HepG2 (cell line): Measurements from ENCODE around the gene MYPN. TPM values are rescaled to one million over a fixed set of nuclear protein-coding genes. Genes with fewer than 3 reads are reported as not detected.

Experiments
- ATAC-seq: fragments of 200-7000 bp; cut with Tn5 transposase; 3 replicates; pipeline ENCODE4 v1.9.1; 2020; ENCODE audit warnings: mild to moderate bottlenecking, moderate library complexity
- BruUV-seq: library from RNA; stranded (reverse); fragments of 400-500 nt; replicated peaks from 2 replicates; lab custom pipeline; 2021; lab: Mats Ljungman, UMichigan
- CTCF ChIA-PET: fragments of 300-600 bp; formaldehyde crosslinking; extraction: SDS; loops from one replicate; lab custom pipeline; 2021; ENCODE audit warnings: low total read pairs, inconsistent platforms, low intra/inter-chr PET ratio; lab: Yijun Ruan, JAX
- POLR2A ChIA-PET: fragments of 350-600 bp; sonication (Branson Sonifier 250); formaldehyde crosslinking; loops from one replicate; lab custom pipeline; 2020; ENCODE audit warnings: antibody characterized with exemption, inconsistent platforms; lab: Yijun Ruan, JAX
- DNase-seq: peaks from one replicate; pipeline ENCODE4 v3.0.0-alpha.2; 2015; ENCODE audit warnings: low spot score
- FAIRE-seq: peaks from 3 replicates; lab custom pipeline; 2011; peaks lifted over from hg19 to GRCh38; lab: Jason Lieb, UNC
- H2AFZ ChIP-seq: one replicate; pipeline ENCODE4 v1.6.1; 2011; ENCODE audit warnings: low read length, inconsistent platforms
- H3K27ac ChIP-seq: fragments of 300-600 bp; 3 replicates; pipeline ENCODE4 v1.8.0; 2011; ENCODE audit warnings: mixed run types, mild to moderate bottlenecking, mixed read lengths, low read length, inconsistent platforms; ENCODE audit not compliant: insufficient read depth; ENCODE audit errors: extremely low read length
- H3K27me3 ChIP-seq, 2 experiments: fragments of 200-600 bp in 1 of 2; 2 replicates in 1 of 2; 3 replicates in 1 of 2; pipeline versions ENCODE4 v1.6.0 to v1.8.0; 2011; ENCODE audit warnings: low read length in 2 of 2, mild to moderate bottlenecking in 2 of 2, moderate library complexity in 2 of 2, inconsistent platforms in 1 of 2; ENCODE audit not compliant: insufficient read depth in 2 of 2, control insufficient read depth in 1 of 2
- H3K36me3 ChIP-seq, 2 experiments: fragments of 200-600 bp in 1 of 2; replicated peaks in 1 of 2; 2 replicates in 1 of 2; 3 replicates in 1 of 2; pipeline versions ENCODE4 v1.5.1 to v1.8.0; 2011; ENCODE audit warnings: low read length in 2 of 2, inconsistent platforms in 1 of 2; ENCODE audit not compliant: insufficient read depth in 2 of 2, control insufficient read depth in 1 of 2
- H3K4me1 ChIP-seq: 2 replicates; pipeline ENCODE4 v1.5.1; 2012; ENCODE audit warnings: low read length, inconsistent platforms; ENCODE audit not compliant: insufficient read depth
- H3K4me2 ChIP-seq: 2 replicates; pipeline ENCODE4 v1.6.0; 2011; ENCODE audit warnings: low read depth, low read length, inconsistent platforms
- H3K4me3 ChIP-seq, 3 experiments: fragments of 200-600 bp in 1 of 3; sonication (generic), shearing (Covaris generic) in 1 of 3; replicated peaks in 1 of 3; 2 replicates each; pipeline ENCODE4 v1.5.1; 2011 to 2016; ENCODE audit warnings: low read length in 3 of 3, inconsistent platforms in 2 of 3, low read depth in 2 of 3, mild to moderate bottlenecking in 2 of 3, control low read depth in 1 of 3, mixed read lengths in 1 of 3; ENCODE audit not compliant: insufficient read depth in 1 of 3
- H3K79me2 ChIP-seq: one replicate; pipeline ENCODE4 v1.6.1; 2011; ENCODE audit warnings: low read length, inconsistent platforms; ENCODE audit not compliant: insufficient read depth
- H3K9ac ChIP-seq: 2 replicates; pipeline ENCODE4 v1.6.0; 2011; ENCODE audit warnings: mild to moderate bottlenecking, low read depth, low read length, inconsistent platforms; ENCODE audit not compliant: insufficient read depth
- H3K9me3 ChIP-seq: 2 replicates; pipeline ENCODE4 v1.5.1; 2012; ENCODE audit warnings: mild to moderate bottlenecking, low read length
- H4K20me1 ChIP-seq: 2 replicates; pipeline ENCODE4 v1.6.0; 2011; ENCODE audit warnings: inconsistent platforms, mild to moderate bottlenecking, low read length, moderate library complexity; ENCODE audit not compliant: insufficient read depth
- CTCF ChIP-seq: sonication (generic); formaldehyde crosslinking; IDR thresholded peaks from 2 replicates; pipeline ENCODE4 v1.5.0; 2020; ENCODE audit warnings: mild to moderate bottlenecking, missing genetic modification reagents, moderate library complexity
- PTBP1 ChIP-seq: fragments of 200-400 bp; formaldehyde crosslinking; IDR thresholded peaks from 2 replicates; pipeline ENCODE4 v1.6.1; 2018; ENCODE audit warnings: low read length, low read depth; ENCODE audit not compliant: poor library complexity, severe bottlenecking
- STAG1 ChIP-seq: sonication (generic); formaldehyde crosslinking; IDR thresholded peaks from 2 replicates; pipeline ENCODE4 v1.4.0; 2020; ENCODE audit warnings: missing genetic modification reagents
- TEAD2 ChIP-seq: sonication (generic); formaldehyde crosslinking; IDR thresholded peaks from 2 replicates; pipeline ENCODE4 v1.9.0; 2021; ENCODE audit warnings: missing genetic modification reagents
- ZNF503 ChIP-seq: sonication (generic); formaldehyde crosslinking; IDR thresholded peaks from 2 replicates; pipeline ENCODE4 v1.4.0; 2020; ENCODE audit warnings: missing genetic modification reagents
- ZNF781 ChIP-seq: sonication (generic); formaldehyde crosslinking; IDR thresholded peaks from 2 replicates; pipeline ENCODE4 v1.5.1; 2020; ENCODE audit warnings: borderline replicate concordance, mild to moderate bottlenecking, missing genetic modification reagents; ENCODE audit errors: not compliant biosample characterization
- WGBS: methylation state at CpG from one replicate; pipeline ENCODE4 v1.1.6; 2017; ENCODE audit warnings: low lambda C conversion rate; 5-methylcytosine and 5-hydroxymethylcytosine counted together
- in situ Hi-C: cut with HindIII; loops from 2 replicates; pipeline ENCODE4 v1.10.0; 2017; ENCODE audit warnings: low pct_unique_long_range_greater_than_20kb; ENCODE audit not compliant: extremely low pct_ligation_motif_present
- intact Hi-C: fragments of 100-400 bp; cut with micrococcal nuclease; formaldehyde crosslinking; loops from one replicate; pipeline ENCODE4 v1.10.0; 2022; ENCODE audit not compliant: unreplicated experiment
- polyA plus RNA-seq, 8 experiments: library from polyadenylated mRNA; depleted of rRNA in 3 of 8; stranded (reverse) in 7 of 8; unstranded in 1 of 8; fragments of >200 nt; fragmentation: Illumina TruSeq in 4 of 8; extraction: Trizol in 4 of 8; gene quantifications; 2 replicates each; pipeline versions ENCODE4 v1.2.1 to v1.2.3, GENCODE V29; 2011 to 2016; ENCODE audit warnings: low read depth in 4 of 8, missing spikeins in 1 of 8, mixed read lengths in 1 of 8; ENCODE audit not compliant: insufficient read depth in 1 of 8
- total RNA-seq, 5 experiments: library from RNA; depleted of rRNA; stranded (reverse); fragments of >200 nt; fragmentation: Illumina TruSeq; extraction: Trizol; gene quantifications; 2 replicates each; pipeline ENCODE4 v1.2.3, GENCODE V29; 2016; ENCODE audit warnings: low read depth in 1 of 5

The MYPN gene
- total and polyA plus RNA-seq, 2 of the 13 experiments (the other 11 are each of a cell fraction or from before 2014, with no cell fraction given): not detected

GRCh38 chr10:68211669-68212068, 102.4 kb downstream of the MYPN start (continued):
- no peak for TF ChIP-seq ZNF503 (CRISPR knock-in tag)
- no peak for TF ChIP-seq ZNF781 (CRISPR knock-in tag)

- Histone ChIP-seq H3K4me2 (no peak overlapping the region), H3K4me3 (no peak overlapping the region), H3K9me3 (no peaks in the 10 kb centered on the region), H2AFZ (no peak overlapping the region), H3K4me1 (peaks cover 7% of the 10 kb centered on the region; the same call in 1 of the 2 replicates), H3K27me3 (0 out of 5 replicates have a peak, but pooled peaks cover 0 to 4% of the 10 kb centered on the region in 2 experiments), H3K36me3 (no peaks in the 10 kb centered on the region), H3K9ac (no peak overlapping the region), H3K27ac (no peak overlapping the region), H4K20me1 (no peaks in the 10 kb centered on the region), H3K79me2 (no peaks in the 10 kb centered on the region)
- in situ Hi-C loops (loop anchor here (5.0 to 10.0 kb wide), 2 partner anchors 89 to 358 kb away; no protein-coding TSS in a partner anchor), intact Hi-C loops (loop anchor here (1.0 to 2.0 kb wide), 2 partner anchors 89 to 136 kb away; no protein-coding TSS in a partner anchor)
- ChIA-PET CTCF (interaction anchor here (1.1 to 2.5 kb wide), 2 partner anchors 90 to 136 kb away, joined by 5 to 20 read pairs; no protein-coding TSS in a partner anchor), POLR2A (interaction anchor here (1.1 kb wide), 1 partner anchor 119 kb away, joined by 6 read pairs; the partner anchor contains the start of genes HNRNPH3 and PBLD)
- TF ChIP-seq TEAD2 (CRISPR knock-in tag): no peak
- peak; percentile 67 for TF ChIP-seq CTCF (CRISPR knock-in tag)
- no peak for TF ChIP-seq PTBP1
- peak; percentile 60 for TF ChIP-seq STAG1 (CRISPR knock-in tag)
- BruUV-seq: no TSS peak
- 41% methylated on average over 7 of the region's 8 CpGs for WGBS
- FAIRE-seq (peak; percentile 8), ATAC-seq (no peak), DNase-seq (peak; percentile 15)
These were observed 103.5 kb downstream of the MYPN start for GRCh38 chr10:68212721-68213352.
